T-helper 2 cell (primary cell): ENCODE results near the gene SLC23A3.
A peak's percentile ranks its signal among the peaks of the same experiment; 100 is the strongest.

ENCODE experiments used
- DNase-seq, 5 experiments: peaks; one replicate each; pipeline versions ENCODE4 v3.0.0 to v3.0.0-alpha.2; 2012 to 2022

SLC23A3 gene

GRCh38 chr2:219175928-219176817 is 6.3 kb upstream of the SLC23A3 start:
- peak in 2 of 5 experiments; percentile 14 to 34 for DNase-seq

GRCh38 chr2:219175486-219175885 is 5.7 kb upstream of the SLC23A3 start:
- no peak for DNase-seq

DNA sequence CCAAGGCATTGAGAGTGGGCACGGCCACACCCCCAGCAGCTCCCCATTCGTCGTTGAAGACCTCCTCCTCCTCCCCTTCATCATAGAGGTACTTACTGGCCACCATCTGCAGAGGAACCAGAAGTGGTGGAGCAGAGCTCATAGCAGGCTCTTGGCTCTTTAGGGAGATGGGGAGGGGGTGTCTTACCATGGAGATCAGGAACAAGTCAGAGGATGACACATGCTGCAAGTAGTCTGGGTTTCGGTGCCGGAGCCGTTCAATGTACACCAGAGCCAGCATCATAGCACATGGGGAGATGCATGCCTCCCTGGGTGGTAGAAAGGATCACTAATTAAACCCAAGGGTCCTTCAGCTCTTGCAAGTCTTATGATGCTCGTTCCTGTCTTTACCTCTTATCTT is 5.0 kb upstream of the SLC23A3 start:
- DNase-seq, result no peak

- no peak for DNase-seq
These were observed 4.3 kb upstream of the SLC23A3 start for GRCh38 chr2:219174146-219174545.

- DNase-seq, result no peak
These were observed 3.3 kb upstream of the SLC23A3 start for GRCh38 chr2:219173176-219173575.

- no peak for DNase-seq
These were observed 2.7 kb upstream of the SLC23A3 start for GRCh38 chr2:219172231-219173154.

DNA sequence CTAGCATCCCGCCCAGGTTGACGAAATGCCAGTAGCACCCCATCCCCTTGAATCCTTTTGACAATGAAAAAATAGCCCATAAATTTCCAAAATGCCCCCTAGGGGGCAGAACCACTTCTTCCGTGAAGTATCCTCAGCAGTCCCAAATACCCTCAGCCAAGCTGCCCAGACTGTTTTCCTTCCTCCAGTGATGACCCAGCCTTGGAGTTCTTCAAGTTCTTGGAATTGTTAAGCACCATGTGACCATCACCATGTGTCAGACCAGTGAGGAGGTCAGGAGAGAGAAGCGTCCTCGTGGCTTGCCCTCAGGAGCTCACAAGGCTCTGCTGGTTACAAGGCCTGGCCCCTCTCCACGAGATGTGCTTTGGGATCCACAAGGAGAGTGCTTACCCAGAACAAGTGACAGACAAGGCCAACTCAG is 1.4 kb upstream of the SLC23A3 start:
- DNase-seq, result peak in 2 of 5 experiments; percentile 30 to 36

DNA sequence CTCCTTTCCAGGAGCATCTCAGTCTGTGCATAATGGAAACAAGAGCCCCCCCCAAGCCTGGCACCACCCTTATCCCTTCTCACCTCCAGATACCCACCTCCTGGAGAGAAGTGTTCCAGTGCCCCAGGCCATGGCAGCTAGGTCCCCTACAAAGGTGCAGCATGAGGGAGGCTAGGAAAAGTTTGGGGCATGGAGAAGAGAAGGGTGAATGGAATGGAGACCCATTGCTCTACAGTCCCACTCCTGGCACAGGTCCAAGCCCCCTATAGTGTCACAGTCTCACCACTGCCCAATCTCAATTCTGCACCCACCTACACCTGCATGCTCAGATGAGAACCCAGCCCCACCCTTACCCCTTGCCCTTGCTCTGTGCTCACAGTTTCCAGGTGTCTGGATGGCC is 897 bp downstream of the SLC23A3 start:
- DNase-seq, result no peak

DNA sequence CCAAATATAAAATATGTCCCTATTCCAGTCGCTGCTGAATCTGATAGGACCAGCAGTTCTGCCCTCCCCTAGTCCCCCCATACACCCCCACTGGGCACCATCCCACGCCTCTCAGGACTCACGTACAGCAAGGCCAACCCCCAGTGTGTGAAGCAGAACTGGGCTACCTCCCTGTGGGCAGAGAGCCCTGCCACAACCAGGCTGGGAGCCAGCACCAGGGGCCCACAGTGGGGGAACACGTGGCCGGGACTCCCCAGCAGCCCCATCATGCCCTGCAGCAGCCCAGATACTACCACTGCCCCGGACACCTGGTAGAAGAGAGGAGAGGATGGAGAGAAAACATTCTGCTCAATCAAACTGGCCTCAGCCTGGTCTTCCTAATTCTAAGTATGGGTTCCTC is 1.3 kb downstream of the SLC23A3 start:
- no peak for DNase-seq

GRCh38 chr2:219167997-219168396 is 1.8 kb downstream of the SLC23A3 start:
- DNase-seq, result no peak

DNA sequence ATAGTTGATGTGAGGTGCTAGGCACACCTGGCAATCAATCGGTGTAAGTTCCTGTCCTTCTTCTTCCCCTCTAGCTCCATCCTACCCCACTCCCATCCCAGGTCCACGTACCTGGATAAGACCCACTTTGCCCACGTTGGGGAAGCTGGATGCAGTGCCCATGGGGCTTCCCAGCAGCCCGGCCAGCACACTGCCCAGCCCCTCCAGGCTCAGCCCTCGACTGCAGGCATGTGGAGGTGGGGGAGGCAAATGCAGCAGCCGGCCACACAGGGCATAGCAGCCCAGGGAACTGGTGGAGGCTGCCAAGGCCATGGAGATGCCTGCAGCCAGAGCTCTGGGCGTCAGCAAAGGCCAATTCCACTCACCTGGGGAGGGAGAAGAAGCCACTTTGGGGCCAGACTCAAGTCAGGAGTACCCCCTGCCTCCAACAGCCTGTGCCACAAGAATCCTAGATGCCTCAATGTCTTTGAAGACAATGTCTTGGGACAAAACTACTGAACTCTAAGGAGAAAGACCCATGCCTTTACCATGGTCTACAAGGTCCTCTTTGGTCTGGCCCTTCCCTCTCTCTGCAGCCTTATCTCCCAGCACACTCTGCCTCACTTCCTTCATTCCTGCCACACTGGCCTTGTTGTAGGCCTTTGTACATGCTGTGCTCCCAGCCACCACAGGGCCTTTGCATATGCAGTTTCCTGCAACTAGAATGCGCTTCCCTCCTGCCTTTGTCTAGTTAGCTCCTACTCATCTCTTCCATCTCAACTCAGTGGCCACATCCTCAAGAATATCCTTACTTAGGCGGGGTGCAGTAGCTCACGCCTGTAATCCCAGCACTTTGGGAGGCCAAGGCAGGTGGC is 4.5 kb downstream of the SLC23A3 start:
- no peak for DNase-seq

- no peak for DNase-seq
These were observed 6.7 kb downstream of the SLC23A3 start for GRCh38 chr2:219163156-219163555.

DNA sequence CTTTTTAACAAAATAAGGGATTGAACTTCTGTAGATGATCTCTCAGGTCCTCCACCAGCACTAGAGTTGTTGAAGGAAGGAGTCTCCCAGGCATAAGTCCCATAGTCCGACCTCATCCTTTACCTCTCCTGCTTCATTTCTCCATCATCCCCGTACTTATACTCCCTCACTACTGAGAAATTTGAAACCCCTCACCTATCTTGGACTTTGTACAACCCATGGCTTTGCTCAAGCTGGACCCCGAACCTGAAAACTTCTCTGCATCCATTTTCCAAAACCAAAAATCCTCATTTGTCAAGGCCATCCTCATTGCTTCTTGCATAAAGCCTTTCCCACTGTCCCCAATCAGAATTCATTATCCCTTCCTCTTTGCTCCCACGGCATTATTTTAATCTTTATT is 8.7 kb downstream of the SLC23A3 start:
- DNase-seq, result no peak

GRCh38 chr2:219160186-219161017 is 9.4 kb downstream of the SLC23A3 start, which contains the start of gene NHEJ1:
Gene NHEJ1 (minus strand): TSS chr2:219160815. CDS start chr2:219158362, 2,453 bp downstream.
- peak; percentile 77 to 91 (median 87) for DNase-seq

DNA sequence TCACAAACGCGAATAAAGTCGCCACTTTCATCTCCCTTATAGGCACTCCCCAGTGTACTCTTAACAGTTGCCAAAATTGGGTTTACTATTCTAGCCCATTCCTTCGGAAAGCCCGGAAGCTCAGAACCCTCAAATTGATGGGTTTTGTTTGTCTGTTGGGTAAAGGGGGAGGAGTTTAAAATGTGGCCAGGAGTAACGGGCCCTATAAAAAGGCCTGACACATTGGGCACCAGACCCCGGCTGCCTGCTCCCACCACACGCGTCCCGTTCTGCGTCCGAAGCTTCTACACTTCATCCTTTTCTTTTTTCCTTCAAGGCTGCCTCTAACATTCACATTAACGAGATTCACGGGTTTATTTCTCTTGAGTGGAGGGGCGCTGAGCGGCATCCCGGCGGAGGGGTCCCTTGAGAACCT is 10.1 kb downstream of the SLC23A3 start:
- no peak for DNase-seq

GRCh38 chr2:219158586-219158985 is 11.2 kb downstream of the SLC23A3 start:
- DNase-seq, result no peak

- no peak for DNase-seq
These were observed 11.8 kb downstream of the SLC23A3 start for GRCh38 chr2:219158025-219158424.

DNA sequence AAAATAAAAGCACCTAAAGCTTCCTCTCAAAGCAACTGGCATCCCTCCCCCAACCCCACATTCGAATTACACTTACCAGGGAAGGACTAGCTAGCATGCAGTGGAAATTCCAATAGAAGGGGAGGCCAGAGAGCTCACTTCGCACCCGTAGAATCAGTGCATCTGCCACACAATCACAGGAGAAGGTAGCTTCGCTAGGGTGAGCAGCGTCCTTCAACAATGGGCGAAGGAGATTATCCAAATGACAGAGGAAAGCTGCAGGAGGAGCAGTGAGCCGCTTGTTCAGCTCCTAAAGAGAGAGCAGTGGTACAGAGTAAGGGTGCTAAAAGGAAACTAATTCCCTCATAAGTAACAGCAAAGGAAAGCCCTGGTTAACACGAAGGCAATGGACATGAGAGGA is 12.4 kb downstream of the SLC23A3 start:
- no peak for DNase-seq

GRCh38 chr2:219155054-219155644 is 14.7 kb downstream of the SLC23A3 start:
- DNase-seq, result peak in 2 of 5 experiments; percentile 36 to 64

DNA sequence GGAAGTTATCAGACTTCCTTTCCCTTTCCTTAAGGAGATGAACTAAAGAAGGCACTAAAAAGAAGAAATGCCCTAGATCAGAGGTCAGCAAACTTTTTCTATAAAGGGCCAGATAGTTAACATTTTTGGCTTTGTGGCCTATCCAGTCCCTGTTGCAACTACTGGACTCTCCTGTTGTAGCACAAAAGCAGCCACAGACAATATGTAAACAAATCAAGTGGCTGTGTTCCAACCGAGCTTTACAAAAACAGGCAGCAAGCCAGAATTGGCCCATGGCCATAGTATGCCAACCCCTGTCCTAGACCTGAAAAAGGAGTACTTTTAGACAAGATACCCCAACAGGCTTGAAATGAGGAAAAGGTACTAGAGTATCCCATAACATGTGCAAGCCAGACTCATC is 20.2 kb downstream of the SLC23A3 start:
- DNase-seq, result no peak

DNA sequence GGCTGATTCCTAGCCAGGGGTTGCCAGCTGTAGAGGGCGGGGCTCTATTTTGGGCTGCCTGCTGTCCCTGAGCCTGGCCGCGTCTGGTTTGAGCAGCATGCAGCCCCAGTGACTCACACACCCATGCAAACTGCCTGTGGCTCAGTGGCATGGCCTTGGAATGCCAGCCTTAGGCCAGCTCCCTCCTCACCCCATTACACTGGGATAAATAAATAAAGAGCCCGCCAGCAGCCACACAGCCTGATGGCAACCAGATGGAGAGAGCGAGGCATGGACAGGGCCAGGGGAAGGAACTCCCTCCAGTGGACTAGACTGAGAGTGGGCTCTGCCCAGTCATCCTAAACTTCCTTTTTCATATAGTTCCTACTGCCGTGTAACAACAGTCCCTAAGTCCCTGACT is 27.5 kb downstream of the SLC23A3 start:
- no peak for DNase-seq
